Cerebellar nuclear complex (tissue), 1 donor: ENCODE data around the gene LIMA1.
"Not testable (repeated sequence)": the region's sequence is repeated elsewhere in the genome, so short reads cannot be mapped to it uniquely, and the experiment has no call there.

Experiments
- DNase-seq, 2 experiments: peaks; one replicate each; lab custom pipeline; 2025; lab: John Stamatoyannopoulos, UW

LIMA1 gene

GRCh38 chr12:50287271-50287670 lies 4.0 kb upstream of the LIMA1 start:
- DNase-seq, result no peak

DNA sequence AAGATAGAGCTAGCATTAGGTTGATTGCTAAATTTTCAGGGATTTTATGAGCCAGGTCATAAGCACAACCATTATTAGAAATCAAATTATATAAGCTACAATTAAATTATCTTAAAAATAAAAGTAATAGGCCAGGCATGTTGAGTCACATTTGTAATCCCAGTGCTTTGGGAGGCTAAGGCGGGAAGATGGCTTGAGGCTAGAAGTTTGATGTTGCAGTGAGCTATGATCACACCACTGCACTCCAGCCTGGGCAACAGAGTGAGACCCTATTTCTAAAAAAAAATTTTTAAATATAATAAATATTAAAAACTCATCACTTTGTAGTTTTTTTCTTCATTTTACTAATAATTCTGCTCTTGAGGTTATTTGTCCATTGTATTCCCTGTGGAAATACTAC lies 1.9 kb upstream of the LIMA1 start:
- DNase-seq, result no peak

DNA sequence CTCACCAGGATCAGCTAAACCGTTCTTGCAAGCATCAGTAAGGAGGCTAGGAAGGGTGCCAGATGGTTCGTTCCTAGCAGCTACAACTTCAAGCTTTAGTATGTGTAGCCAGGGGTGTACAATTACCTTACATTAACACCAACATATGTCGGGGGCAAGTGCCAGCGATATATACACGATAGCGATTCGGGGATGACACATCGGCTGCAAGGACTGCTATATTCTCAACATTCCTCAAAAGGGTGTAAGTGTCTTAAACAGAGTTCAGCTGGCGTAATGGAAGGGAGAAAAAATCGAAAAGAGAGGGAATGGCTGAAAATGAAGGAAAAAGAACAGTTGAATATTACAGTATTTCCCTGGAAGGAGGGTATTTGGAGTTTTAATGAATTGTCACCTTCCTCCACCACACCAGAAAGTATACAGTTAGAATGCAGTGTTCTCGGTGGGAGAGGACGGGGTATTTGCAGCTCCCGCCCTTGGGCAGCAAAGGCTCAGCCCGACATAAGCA lies 545 bp downstream of the LIMA1 start:
- DNase-seq, result peak in 1 of 2 experiments; percentile 8

GRCh38 chr12:50279501-50279900 lies 3.8 kb downstream of the LIMA1 start:
- DNase-seq, result no peak

- no peak for DNase-seq
These were observed 6.2 kb downstream of the LIMA1 start for GRCh38 chr12:50276912-50277671.

DNA sequence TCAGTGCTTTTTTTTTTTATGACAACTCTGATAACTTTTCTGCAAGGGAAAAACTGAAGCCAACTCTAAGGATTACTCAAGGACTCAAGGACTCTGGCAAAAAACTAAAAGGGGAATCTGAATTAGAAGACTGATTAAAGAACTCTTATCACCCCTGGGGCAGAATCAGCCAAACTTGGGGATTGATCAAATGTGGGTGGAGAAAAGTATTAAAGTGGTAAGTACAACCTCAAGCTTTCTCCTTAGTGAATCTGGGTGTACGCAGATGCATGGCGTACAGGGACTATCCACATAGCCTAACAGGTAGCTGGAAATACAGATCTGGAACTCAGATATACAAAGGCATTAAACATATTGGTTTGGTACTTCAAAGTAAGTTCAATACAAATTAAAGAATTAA lies 7.3 kb downstream of the LIMA1 start:
- no peak for DNase-seq

DNA sequence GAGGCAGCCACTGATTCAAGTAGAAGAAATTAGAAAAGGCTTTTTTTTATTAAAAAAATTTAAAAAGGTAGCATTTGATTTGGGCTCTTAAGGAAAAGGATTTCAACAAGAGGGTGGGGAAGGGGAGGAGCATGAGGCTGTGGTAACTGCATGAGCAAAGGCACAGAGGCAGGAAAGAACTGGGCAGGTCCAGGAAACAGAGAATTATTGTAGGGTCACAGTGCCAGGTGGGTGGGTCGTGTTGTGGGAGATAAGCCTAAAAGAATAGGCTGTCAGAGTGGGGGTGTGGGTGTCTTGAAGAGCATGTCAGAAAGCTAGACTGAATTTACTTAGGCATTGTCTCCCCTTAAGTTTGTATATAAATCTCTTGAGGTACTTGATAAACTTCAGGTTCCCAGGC lies 7.8 kb downstream of the LIMA1 start:
- no peak for DNase-seq

- not testable (repeated sequence) for DNase-seq
These were observed 8.2 kb downstream of the LIMA1 start for GRCh38 chr12:50275127-50275526.

GRCh38 chr12:50271724-50272247 lies 11.5 kb downstream of the LIMA1 start:
- DNase-seq, result no peak

GRCh38 chr12:50268482-50268881 lies 14.8 kb downstream of the LIMA1 start:
- no peak for DNase-seq

DNA sequence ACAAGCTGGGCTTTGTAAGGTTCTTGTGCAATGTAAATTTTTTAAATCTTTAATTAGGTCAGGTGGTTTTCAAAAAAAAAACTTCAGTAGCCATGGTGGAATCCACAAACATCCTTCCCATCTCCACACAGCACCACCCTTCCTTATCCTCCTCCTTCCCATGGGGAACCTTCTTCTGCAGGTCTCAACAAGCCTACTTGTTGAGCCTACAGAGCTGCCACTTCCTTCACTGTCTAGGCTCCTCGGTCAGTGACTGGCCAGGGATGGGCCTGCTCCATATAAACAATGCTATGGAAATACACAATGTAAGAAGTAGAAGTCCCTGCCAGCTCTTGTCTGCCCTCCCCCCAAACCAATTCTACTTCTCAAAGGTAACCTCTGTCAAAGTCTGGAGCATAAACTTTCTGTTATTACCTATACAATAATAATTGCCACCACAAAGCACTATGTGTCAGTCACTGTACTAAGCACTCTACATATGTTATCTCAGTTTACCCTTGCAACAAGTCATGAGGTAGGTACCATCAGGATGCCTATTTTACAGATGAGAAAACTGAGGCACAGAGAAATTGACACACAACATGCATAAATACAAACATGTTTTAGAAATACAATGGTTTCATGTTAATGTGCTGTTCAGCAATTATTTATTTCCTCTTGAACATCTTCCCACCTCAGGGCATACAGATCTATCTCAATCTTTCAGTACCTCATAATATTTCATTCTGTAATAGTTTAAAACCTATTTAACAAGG lies 17.4 kb downstream of the LIMA1 start:
- no peak for DNase-seq

GRCh38 chr12:50263832-50264231 lies 19.5 kb downstream of the LIMA1 start:
- no peak for DNase-seq

DNA sequence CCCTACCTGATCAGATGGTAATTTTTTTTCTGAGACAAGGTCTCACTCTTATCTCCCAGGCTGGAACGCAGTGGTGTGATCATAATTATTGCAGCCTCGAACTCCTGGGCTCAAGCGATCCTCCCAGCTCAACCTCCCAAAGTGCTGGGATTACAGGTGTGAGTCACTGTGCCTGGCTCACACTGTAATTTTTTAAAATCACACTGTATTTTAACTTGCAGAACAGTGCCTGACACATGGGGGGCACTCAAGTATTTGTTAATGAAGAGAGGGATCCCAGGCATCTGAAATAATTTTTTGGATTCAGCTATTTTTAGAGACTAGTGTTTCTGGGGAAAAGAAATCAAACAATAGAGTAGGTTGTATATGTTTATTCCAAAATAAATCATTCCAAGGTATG lies 21.7 kb downstream of the LIMA1 start:
- DNase-seq, result no peak

DNA sequence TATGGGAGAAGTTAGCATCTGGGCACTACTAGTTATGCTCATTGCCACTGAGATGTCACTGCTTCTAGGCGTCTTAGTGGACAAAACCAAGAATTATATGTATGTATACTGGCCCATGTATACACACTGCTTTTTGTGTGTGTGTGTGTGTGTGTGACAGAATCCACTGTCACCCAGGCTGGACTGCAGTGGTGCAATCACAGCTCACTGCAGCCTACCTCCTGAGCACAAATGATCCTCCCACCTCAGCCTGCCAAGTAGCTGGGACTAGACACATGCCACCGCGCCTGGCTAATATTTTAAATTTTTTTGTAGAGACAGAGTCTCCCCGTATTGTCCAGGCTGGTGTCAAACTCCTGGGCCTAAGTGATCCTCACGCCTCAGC lies 25.2 kb downstream of the LIMA1 start:
- DNase-seq, result peak in 1 of 2 experiments; percentile 23

DNA sequence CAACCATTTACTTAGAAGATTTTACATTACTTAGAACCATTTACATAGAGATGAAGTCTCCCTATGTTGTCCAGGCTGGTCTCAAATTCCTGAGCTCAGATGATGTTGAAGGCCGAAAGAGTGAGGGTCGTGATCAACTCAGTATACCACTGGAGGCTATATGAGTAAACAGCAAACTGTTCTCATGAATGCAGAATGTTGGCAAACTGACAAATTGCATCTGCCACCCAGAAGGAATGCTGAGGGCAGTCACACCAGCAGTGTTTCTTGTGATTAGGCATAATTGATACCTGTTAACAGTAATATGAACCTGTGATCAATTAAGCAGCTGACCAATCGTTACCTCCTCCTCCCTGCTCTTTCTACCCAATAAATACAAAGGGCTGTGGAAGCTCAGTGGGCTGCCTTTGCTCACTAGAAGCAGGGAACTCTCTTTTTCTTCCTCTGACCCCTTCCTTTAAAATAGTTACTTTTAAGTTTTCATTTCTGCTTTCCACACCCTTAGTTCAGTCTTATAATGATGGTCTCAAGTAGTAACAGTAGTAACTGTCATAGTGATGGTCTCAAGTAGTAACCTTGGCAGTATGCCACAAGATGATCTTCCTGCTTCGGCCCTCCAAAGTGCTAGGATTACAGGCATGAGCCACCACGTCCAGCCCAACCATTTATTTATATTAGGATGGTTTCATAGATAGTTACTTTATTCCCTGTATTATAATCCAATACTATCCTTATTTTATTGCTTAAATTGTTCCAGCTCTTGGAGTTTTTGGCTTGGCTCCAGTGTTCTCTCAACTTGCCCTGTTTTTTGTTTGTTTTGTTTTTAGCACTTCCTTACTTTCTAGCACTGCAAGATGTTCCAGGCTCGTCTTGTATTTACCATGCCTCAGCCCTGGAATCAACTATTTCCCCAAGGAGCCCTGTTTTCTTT lies 25.8 kb downstream of the LIMA1 start:
- no peak for DNase-seq

- no peak for DNase-seq
These were observed 26.6 kb downstream of the LIMA1 start for GRCh38 chr12:50256761-50257160.

DNA sequence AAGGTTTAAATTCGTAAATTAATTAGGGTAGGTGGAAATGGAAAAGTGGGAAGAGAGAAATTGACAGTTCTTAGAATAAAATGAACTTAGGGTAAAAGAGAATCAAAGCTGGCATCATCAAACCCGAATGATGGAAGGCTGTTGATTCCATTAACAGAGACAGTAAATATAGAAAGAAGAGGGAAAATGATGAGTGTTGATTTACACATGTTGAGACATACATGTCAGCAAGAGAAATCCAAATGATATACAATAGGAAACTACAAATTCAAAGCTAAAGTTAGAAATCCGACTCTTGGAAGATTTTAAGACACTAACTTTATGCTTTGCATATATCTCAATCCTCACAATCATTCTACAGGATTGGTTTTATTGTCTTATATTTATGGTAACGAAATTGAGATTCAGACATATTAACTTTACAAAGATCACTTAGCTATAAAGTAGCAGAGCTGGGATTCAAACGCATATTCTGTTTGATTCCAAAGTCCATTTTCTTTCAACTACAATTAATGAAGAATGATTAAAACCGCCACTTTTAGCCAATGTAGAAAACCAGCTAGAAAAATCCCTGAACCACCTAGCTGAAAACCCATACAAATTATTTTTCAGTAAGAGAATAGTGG lies 30.2 kb downstream of the LIMA1 start:
- DNase-seq, result no peak

GRCh38 chr12:50251619-50252252 lies 31.6 kb downstream of the LIMA1 start:
- DNase-seq, result no peak

DNA sequence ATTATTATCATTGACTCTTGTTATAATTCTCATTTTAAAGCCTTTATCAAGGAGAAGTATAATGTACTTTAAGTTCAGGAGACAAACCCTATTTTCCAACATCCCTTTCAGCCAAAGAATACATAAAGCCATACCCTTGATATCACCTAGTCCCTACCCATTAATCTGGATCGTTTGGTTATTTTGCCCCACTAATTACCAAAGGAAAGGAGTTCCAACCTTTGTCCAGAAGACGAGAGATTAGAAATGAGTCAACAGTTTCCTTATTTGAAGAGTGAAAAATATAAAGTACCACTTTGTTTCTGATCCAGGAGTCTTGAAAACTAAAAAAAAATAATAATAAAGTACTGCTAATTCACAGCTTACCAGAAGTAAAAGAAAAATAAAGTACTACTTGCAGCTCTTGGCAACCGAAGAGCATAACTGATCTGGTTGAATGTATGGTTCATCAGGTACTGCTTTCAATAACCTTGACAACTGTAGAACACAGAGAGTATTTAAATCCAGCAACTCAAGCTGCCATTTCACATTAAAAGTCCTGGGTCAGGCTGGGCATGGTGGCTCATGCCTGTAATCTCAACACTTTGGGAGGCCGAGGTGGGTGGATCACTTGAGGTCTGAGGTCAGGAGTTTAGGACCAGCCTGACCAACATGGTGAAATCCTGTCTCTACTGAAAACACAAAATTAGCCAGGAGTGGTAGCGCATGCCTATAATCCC lies 33.7 kb downstream of the LIMA1 start:
- no peak for DNase-seq

- DNase-seq, result no peak
These were observed 34.4 kb downstream of the LIMA1 start for GRCh38 chr12:50248883-50249282.
